Esophagus (tissue), 2 donors: Measurements from ENCODE around the gene TBC1D8. TPM values are rescaled to one million over a fixed set of nuclear protein-coding genes. Genes with fewer than 3 reads are reported as not detected.

Source experiments
- H3K27ac ChIP-seq, 2 donors: one replicate each; pipeline ENCODE4 v1.5.1; 2013; ENCODE audit warnings: low read depth in 2 of 2, mild to moderate bottlenecking in 2 of 2, inconsistent platforms in 1 of 2, low read length in 1 of 2, moderate library complexity in 1 of 2
- H3K27me3 ChIP-seq, 2 donors: one replicate each; pipeline ENCODE4 v1.6.1; 2013; ENCODE audit warnings: low read length in 2 of 2, control low read depth in 1 of 2, mild to moderate bottlenecking in 1 of 2; ENCODE audit not compliant: insufficient read depth in 2 of 2, control insufficient read depth in 1 of 2
- H3K36me3 ChIP-seq, 2 donors: one replicate each; pipeline ENCODE4 v1.6.1; 2013; ENCODE audit warnings: low read length in 1 of 2; ENCODE audit not compliant: control insufficient read depth in 2 of 2, insufficient read depth in 2 of 2
- H3K4me1 ChIP-seq, 2 donors: one replicate each; pipeline ENCODE4 v1.6.1; 2013; ENCODE audit warnings: low read length in 1 of 2; ENCODE audit not compliant: control insufficient read depth in 2 of 2, insufficient read depth in 2 of 2
- H3K4me3 ChIP-seq, 2 donors: one replicate each; pipeline ENCODE4 v1.5.1; 2013; ENCODE audit warnings: low read length in 2 of 2, mild to moderate bottlenecking in 2 of 2, low read depth in 1 of 2, moderate library complexity in 1 of 2
- H3K9me3 ChIP-seq, 2 donors: one replicate each; pipeline ENCODE4 v1.6.1; 2013; ENCODE audit warnings: mild to moderate bottlenecking in 2 of 2, low read depth in 1 of 2, low read length in 1 of 2, moderate library complexity in 1 of 2; ENCODE audit not compliant: control insufficient read depth in 2 of 2, insufficient read depth in 1 of 2
- WGBS, 2 donors: extraction: QIAGEN DNeasy Blood & Tissue Kit; methylation state at CpG; one replicate each; pipeline ENCODE4 v1.1.7; 2013; 5-methylcytosine and 5-hydroxymethylcytosine counted together
- polyA plus RNA-seq, 2 donors: library from polyadenylated mRNA; stranded (reverse); fragments of 200-250 nt; gene quantifications; one replicate each; pipeline ENCODE4 v1.2.3, GENCODE V29; 2013
- donor health status: healthy with polysubstance abuse.
- donor health status: Bipolar disorder and iron deficiency.

The TBC1D8 gene
- polyA plus RNA-seq, 2 donors: 13.3 to 19.4 TPM

GRCh38 chr2:101107241-101107640, 43.9 kb downstream of the TBC1D8 start:
- Histone ChIP-seq H3K27ac (no peak overlapping the region), H3K4me3 (no peak overlapping the region), H3K36me3 (no peaks in the 10 kb centered on the region), H3K9me3 (no peaks in the 10 kb centered on the region), H3K4me1 (peaks cover 6 to 18% of the 10 kb centered on the region in 2 donors), H3K27me3 (no peaks in the 10 kb centered on the region)
- WGBS, 2 donors: 61 to 75% methylated on average over 1 of the region's 1 CpG

- WGBS, 2 donors: 64 to 66% methylated on average over 12 of the region's 12 CpGs
- H3K4me1 ChIP-seq: peaks cover 6 to 14% of the 10 kb centered on the region in 2 donors
- H3K4me3 ChIP-seq: no peak overlapping the region
- no peaks in the 10 kb centered on the region for H3K36me3 ChIP-seq
- H3K27me3 ChIP-seq: no peaks in the 10 kb centered on the region
- H3K9me3 ChIP-seq: no peaks in the 10 kb centered on the region
- no peak overlapping the region for H3K27ac ChIP-seq
These were observed 44.6 kb downstream of the TBC1D8 start for GRCh38 chr2:101106453-101107181.

- Histone ChIP-seq H3K9me3 (no peaks in the 10 kb centered on the region), H3K36me3 (no peaks in the 10 kb centered on the region), H3K4me1 (peaks cover 3 to 10% of the 10 kb centered on the region in 2 donors), H3K4me3 (no peak overlapping the region), H3K27ac (no peak overlapping the region), H3K27me3 (no peaks in the 10 kb centered on the region)
- 76 to 91% methylated on average over 4 of the region's 4 CpGs for WGBS, 2 donors
These were observed 45.5 kb downstream of the TBC1D8 start for GRCh38 chr2:101105654-101106053.

GRCh38 chr2:101097638-101098037, 53.5 kb downstream of the TBC1D8 start:
- no peaks in the 10 kb centered on the region for H3K9me3 ChIP-seq
- H3K27me3 ChIP-seq: no peaks in the 10 kb centered on the region
- no peak overlapping the region for H3K27ac ChIP-seq
- H3K4me1 ChIP-seq: no peaks in the 10 kb centered on the region
- no peak overlapping the region for H3K4me3 ChIP-seq
- H3K36me3 ChIP-seq: no peaks in the 10 kb centered on the region

GRCh38 chr2:101096619-101097142, 54.5 kb downstream of the TBC1D8 start:
- H3K9me3 ChIP-seq: no peaks in the 10 kb centered on the region
- no peak overlapping the region for H3K27ac ChIP-seq
- WGBS, 2 donors: 91 to 95% methylated on average over 4 of the region's 4 CpGs
- no peaks in the 10 kb centered on the region for H3K4me1 ChIP-seq
- no peaks in the 10 kb centered on the region for H3K27me3 ChIP-seq
- no peak overlapping the region for H3K4me3 ChIP-seq
- H3K36me3 ChIP-seq: no peaks in the 10 kb centered on the region

GRCh38 chr2:101094351-101094750, 56.8 kb downstream of the TBC1D8 start:
- Histone ChIP-seq H3K36me3 (no peaks in the 10 kb centered on the region), H3K9me3 (no peaks in the 10 kb centered on the region), H3K27me3 (no peaks in the 10 kb centered on the region), H3K27ac (no peak overlapping the region), H3K4me3 (no peak overlapping the region), H3K4me1 (no peaks in the 10 kb centered on the region)
- 55 to 91% methylated on average over 1 of the region's 1 CpG for WGBS, 2 donors

- H3K4me1 ChIP-seq: no peaks in the 10 kb centered on the region
- 87 to 90% methylated on average over 12 of the region's 12 CpGs for WGBS, 2 donors
- no peak overlapping the region for H3K27ac ChIP-seq
- no peaks in the 10 kb centered on the region for H3K27me3 ChIP-seq
- H3K4me3 ChIP-seq: no peak overlapping the region
- H3K36me3 ChIP-seq: no peaks in the 10 kb centered on the region
- H3K9me3 ChIP-seq: no peaks in the 10 kb centered on the region
These were observed 61.0 kb downstream of the TBC1D8 start for GRCh38 chr2:101089942-101090799.

GRCh38 chr2:101089419-101089818, 61.8 kb downstream of the TBC1D8 start:
- Histone ChIP-seq H3K4me1 (no peaks in the 10 kb centered on the region), H3K36me3 (peaks cover 2% of the 10 kb centered on the region in 2 donors), H3K4me3 (no peak overlapping the region), H3K27ac (no peak overlapping the region), H3K27me3 (no peaks in the 10 kb centered on the region), H3K9me3 (no peaks in the 10 kb centered on the region)
- WGBS, 2 donors: 83 to 94% methylated on average over 1 of the region's 1 CpG

- peaks cover 3 to 5% of the 10 kb centered on the region in 2 donors for H3K36me3 ChIP-seq
- no peak overlapping the region for H3K27ac ChIP-seq
- no peaks in the 10 kb centered on the region for H3K4me1 ChIP-seq
- no peaks in the 10 kb centered on the region for H3K27me3 ChIP-seq
- H3K9me3 ChIP-seq: no peaks in the 10 kb centered on the region
- no peak overlapping the region for H3K4me3 ChIP-seq
These were observed 63.5 kb downstream of the TBC1D8 start for GRCh38 chr2:101087638-101088037.
